Effector memory CD8-positive, alpha-beta T cell (primary cell): ENCODE results near the gene C10orf71.
A peak's percentile ranks its signal among the peaks of the same experiment; 100 is the strongest.

Experiments
- ATAC-seq: fragments of 150-1000 bp; cut with Tn5 transposase; replicated peaks from 2 replicates; pipeline ENCODE4 v1.10.0; 2021; ENCODE audit warnings: mild to moderate bottlenecking, moderate library complexity
- DNase-seq, 3 experiments: peaks; one replicate each; pipeline ENCODE4 v3.0.0; 2021
- H3K27ac Mint-ChIP-seq, 2 donors: one replicate each; pipeline ENCODE4 v1.8.0; 2022; ENCODE audit warnings: mild to moderate bottlenecking in 2 of 2, mixed read lengths in 2 of 2, moderate library complexity in 2 of 2
- H3K27me3 Mint-ChIP-seq, 2 donors: one replicate each; pipeline ENCODE4 v1.8.0; 2022; ENCODE audit warnings: mixed read lengths in 2 of 2
- H3K36me3 Mint-ChIP-seq: one replicate; pipeline ENCODE4 v1.8.0; 2022; ENCODE audit warnings: mild to moderate bottlenecking, moderate library complexity, mixed read lengths; ENCODE audit not compliant: insufficient read depth
- H3K4me1 Mint-ChIP-seq, 2 donors: one replicate each; pipeline ENCODE4 v1.8.0; 2022; ENCODE audit warnings: low read depth in 2 of 2, mixed read lengths in 2 of 2
- H3K4me3 Mint-ChIP-seq, 2 donors: one replicate each; pipeline ENCODE4 v1.8.0; 2022; ENCODE audit warnings: mild to moderate bottlenecking in 2 of 2, mixed read lengths in 2 of 2, moderate library complexity in 2 of 2
- H3K9me3 Mint-ChIP-seq, 2 donors: one replicate each; pipeline ENCODE4 v1.8.0; 2022; ENCODE audit warnings: mixed read lengths in 2 of 2
- total RNA-seq, 9 experiments: gene quantifications; one replicate each; lab custom pipeline; 2026; lab: John Stamatoyannopoulos, UW

Gene C10orf71
- total RNA-seq, result 0 reads per million in 9 experiments

DNA sequence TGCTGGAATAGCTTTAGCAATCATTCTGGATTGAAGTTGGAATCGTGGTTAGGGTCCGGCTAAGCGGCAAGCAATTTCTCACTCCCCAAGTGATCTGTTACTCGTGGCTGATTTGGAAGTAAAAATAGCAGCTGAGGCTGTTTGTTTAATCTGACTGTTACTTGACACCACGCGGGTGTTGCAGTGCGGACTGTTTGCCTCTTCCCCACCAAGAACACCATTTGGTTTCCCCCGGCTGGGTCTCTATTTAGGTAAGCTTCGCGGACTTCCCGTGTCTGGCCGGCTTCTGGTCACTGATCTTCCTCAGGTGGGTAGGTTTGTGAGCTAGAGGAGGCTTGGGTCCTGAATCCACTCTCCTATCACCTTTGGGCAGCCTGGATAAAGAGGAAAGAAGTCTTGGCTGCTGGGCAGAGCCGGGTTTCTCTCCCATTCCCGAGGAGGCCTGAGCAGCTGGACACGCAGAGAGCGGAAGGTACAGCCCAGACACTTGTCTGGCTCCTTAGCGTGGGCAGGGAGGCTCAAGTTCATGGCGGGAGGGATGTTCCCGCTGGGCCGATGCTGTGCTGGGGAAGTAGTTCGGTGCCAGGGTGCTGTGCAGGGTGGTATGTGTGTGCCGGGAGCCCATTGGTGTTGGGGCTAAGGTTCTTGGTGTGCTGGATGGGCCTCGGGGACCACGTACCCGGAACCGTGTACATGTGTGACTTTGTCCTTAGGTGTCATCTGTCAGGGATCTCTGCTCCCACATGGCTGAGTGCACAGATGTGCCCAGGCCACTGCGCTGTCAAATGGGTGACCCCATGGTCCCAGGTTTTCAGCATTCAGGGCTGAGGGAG, at the start of gene C10orf71:
C10orf71 (plus strand) TSS at position 188 of the 833 bp plus-strand sequence. CDS start 23,376 bp downstream, outside the sequence.
- peaks cover 5 to 10% of the 10 kb centered on the region in 2 donors for H3K4me1 Mint-ChIP-seq
- ATAC-seq (no peak), DNase-seq (no peak)
- H3K36me3 Mint-ChIP-seq, result peaks cover 3% of the 10 kb centered on the region
- peak within 1 kb of the TSS in 1 of 2 donors; percentile 54 for H3K27ac Mint-ChIP-seq
- H3K4me3 Mint-ChIP-seq, result no peak within 1 kb of the TSS
- H3K9me3 Mint-ChIP-seq, result no peaks in the 10 kb centered on the region
- peaks cover 0 to under 1% of the 10 kb centered on the region in 2 donors for H3K27me3 Mint-ChIP-seq

GRCh38 chr10:49252313-49253034, 46.5 kb upstream of the C10orf71 start:
- H3K27ac Mint-ChIP-seq, result no peak overlapping the region
- no peaks in the 10 kb centered on the region for H3K36me3 Mint-ChIP-seq
- DNase-seq (no peak), ATAC-seq (no peak)
- H3K4me3 Mint-ChIP-seq, result no peak overlapping the region
- H3K4me1 Mint-ChIP-seq, result peaks cover 0 to 5% of the 10 kb centered on the region in 2 donors
- no peaks in the 10 kb centered on the region for H3K9me3 Mint-ChIP-seq
- H3K27me3 Mint-ChIP-seq, result no peaks in the 10 kb centered on the region

GRCh38 chr10:49253340-49253906, 45.5 kb upstream of the C10orf71 start:
- Mint-ChIP-seq H3K27ac (no peak overlapping the region), H3K4me1 (peaks cover 0 to 5% of the 10 kb centered on the region in 2 donors), H3K4me3 (no peak overlapping the region), H3K27me3 (no peaks in the 10 kb centered on the region), H3K36me3 (no peaks in the 10 kb centered on the region), H3K9me3 (no peaks in the 10 kb centered on the region)
- ATAC-seq (peak; percentile 48), DNase-seq (peak in 1 of 3 experiments; percentile 10)

- no peak overlapping the region for H3K4me3 Mint-ChIP-seq
- H3K27me3 Mint-ChIP-seq, result no peaks in the 10 kb centered on the region
- no peak overlapping the region for H3K27ac Mint-ChIP-seq
- H3K9me3 Mint-ChIP-seq, result no peaks in the 10 kb centered on the region
- DNase-seq, result no peak
- H3K4me1 Mint-ChIP-seq, result peaks cover 0 to 5% of the 10 kb centered on the region in 2 donors
- no peak for ATAC-seq
- no peaks in the 10 kb centered on the region for H3K36me3 Mint-ChIP-seq
Observed at GRCh38 chr10:49254150-49254549, 44.8 kb upstream of the C10orf71 start.

GRCh38 chr10:49254556-49255318, 44.2 kb upstream of the C10orf71 start:
- Mint-ChIP-seq H3K4me3 (no peak overlapping the region), H3K27me3 (no peaks in the 10 kb centered on the region), H3K4me1 (peaks cover 0 to 5% of the 10 kb centered on the region in 2 donors), H3K27ac (no peak overlapping the region), H3K9me3 (no peaks in the 10 kb centered on the region), H3K36me3 (no peaks in the 10 kb centered on the region)
- DNase-seq, result peak; percentile 45 to 59 (median 46)
- ATAC-seq, result peak; percentile 91

DNA sequence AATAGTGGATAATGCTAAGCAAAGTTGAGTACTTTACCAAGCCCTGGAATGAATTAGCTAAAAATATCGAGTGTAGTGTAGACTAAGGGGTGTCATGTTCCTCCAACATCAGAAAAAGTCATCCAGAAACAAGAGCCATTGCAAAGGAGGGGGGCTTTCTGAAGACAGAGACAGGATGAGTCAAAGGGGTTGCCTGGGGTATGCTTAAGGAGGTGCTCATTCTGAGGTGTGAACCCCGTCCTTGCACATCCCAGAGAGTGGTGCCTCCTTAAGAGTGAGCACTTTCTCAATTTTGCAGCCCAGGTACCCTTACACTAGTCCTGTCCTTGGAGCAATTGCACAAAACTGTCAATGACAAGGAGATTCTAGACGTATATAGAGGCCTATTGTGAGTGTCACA, 43.1 kb upstream of the C10orf71 start:
- Mint-ChIP-seq H3K4me3 (no peak overlapping the region), H3K9me3 (no peaks in the 10 kb centered on the region), H3K27me3 (no peaks in the 10 kb centered on the region), H3K4me1 (peaks cover 0 to 5% of the 10 kb centered on the region in 2 donors), H3K36me3 (no peaks in the 10 kb centered on the region), H3K27ac (no peak overlapping the region)
- ATAC-seq (peak; percentile 18), DNase-seq (no peak)

- H3K36me3 Mint-ChIP-seq, result no peaks in the 10 kb centered on the region
- H3K4me1 Mint-ChIP-seq, result peaks cover 0 to 5% of the 10 kb centered on the region in 2 donors
- H3K9me3 Mint-ChIP-seq, result no peaks in the 10 kb centered on the region
- H3K4me3 Mint-ChIP-seq, result no peak overlapping the region
- DNase-seq (no peak), ATAC-seq (no peak)
- H3K27me3 Mint-ChIP-seq, result no peaks in the 10 kb centered on the region
- no peak overlapping the region for H3K27ac Mint-ChIP-seq
Observed at GRCh38 chr10:49257154-49257553, 41.8 kb upstream of the C10orf71 start.

- Mint-ChIP-seq H3K27ac (no peak overlapping the region), H3K27me3 (no peaks in the 10 kb centered on the region)
Observed at GRCh38 chr10:49257626-49258349, 41.2 kb upstream of the C10orf71 start.

DNA sequence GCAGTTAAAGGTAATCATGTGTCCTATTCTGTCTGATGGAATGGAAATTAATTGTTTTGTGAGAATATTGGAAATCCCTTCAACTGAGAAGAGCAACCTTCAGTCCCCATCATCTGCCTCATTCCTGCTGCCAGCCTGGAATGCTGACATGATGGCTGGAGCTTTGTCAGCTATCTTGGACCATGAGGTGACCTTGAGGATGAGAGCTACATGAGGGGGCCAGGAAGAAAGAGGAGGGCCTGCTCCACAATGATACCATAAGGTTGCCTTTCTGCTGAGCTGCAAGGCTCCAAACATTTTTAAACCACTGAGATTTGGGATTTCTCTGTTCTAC, 40.7 kb upstream of the C10orf71 start:
- Mint-ChIP-seq H3K4me3 (no peak overlapping the region), H3K27me3 (no peaks in the 10 kb centered on the region), H3K36me3 (no peaks in the 10 kb centered on the region), H3K27ac (no peak overlapping the region), H3K9me3 (no peaks in the 10 kb centered on the region), H3K4me1 (peaks cover 1 to 9% of the 10 kb centered on the region in 2 donors)
- DNase-seq (no peak), ATAC-seq (no peak)

More at GRCh38 chr10:49257626-49258349, 41.2 kb upstream of the C10orf71 start:
- no peaks in the 10 kb centered on the region for H3K36me3 Mint-ChIP-seq
- DNase-seq (no peak), ATAC-seq (no peak)
- H3K9me3 Mint-ChIP-seq, result no peaks in the 10 kb centered on the region
- peaks cover 0 to 5% of the 10 kb centered on the region in 2 donors for H3K4me1 Mint-ChIP-seq
- no peak overlapping the region for H3K4me3 Mint-ChIP-seq

DNA sequence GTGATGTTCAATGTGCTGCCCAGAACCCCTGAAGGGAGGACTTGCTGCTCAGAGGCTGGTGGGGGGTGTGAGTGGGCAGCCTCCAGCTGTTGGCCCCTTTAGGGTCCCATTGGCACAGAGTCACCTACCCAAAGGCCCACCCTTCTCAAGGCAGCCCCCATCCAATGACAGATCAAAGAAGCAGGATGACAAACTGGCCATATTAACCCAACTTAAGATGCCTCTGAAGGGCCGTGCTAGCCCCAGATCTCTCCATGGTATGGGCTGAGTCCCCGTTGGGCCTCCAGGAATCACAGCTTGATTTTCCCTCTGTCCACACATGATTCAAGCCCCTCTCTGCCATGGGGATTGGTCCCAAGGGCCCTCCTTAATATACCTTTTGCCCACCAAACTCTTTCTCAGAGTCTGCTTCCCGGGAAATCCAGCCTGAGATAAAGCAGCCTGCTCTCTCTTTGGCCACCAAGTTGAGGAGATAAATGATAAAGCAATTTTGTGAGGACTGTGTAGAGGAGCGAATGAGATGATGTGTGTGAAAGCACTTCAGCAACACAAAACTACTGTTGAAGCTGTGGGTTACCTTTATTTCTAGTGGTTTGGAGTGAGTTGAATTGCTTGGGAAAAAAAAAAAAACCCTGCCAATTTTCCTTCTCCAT, 38.2 kb upstream of the C10orf71 start:
- H3K4me3 Mint-ChIP-seq, result no peak overlapping the region
- no peaks in the 10 kb centered on the region for H3K36me3 Mint-ChIP-seq
- peaks cover 9 to 15% of the 10 kb centered on the region in 2 donors for H3K4me1 Mint-ChIP-seq
- H3K9me3 Mint-ChIP-seq, result no peaks in the 10 kb centered on the region
- ATAC-seq, result no peak
- no peak for DNase-seq
- no peaks in the 10 kb centered on the region for H3K27me3 Mint-ChIP-seq
- H3K27ac Mint-ChIP-seq, result peak overlapping the region in 1 of 2 donors; percentile 26

DNA sequence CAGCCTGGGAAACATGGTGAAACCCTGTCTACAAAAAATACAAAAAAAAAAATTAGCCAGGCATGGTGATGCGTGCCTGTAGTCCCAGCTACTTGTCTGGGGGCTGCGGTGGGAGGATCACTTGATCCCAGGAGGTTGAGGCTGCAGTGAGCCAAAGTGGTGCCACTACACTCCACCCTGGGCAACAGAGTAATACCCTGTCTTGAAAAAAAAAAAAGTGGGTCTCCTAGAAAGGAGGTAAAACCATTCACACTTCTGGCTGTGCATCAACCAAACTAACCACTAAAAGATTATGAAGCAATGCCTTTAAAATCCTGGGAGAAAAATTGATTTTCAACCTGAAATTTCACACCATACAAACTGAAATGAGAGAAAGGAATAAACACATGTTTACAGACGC, 35.4 kb upstream of the C10orf71 start:
- ATAC-seq (peak; percentile 72), DNase-seq (no peak)
- Mint-ChIP-seq H3K27ac (peak overlapping the region; percentile 16 to 19), H3K9me3 (peaks cover 0 to 6% of the 10 kb centered on the region in 2 donors), H3K4me1 (peaks cover 9 to 13% of the 10 kb centered on the region in 2 donors), H3K36me3 (no peaks in the 10 kb centered on the region), H3K4me3 (peak overlapping the region; percentile 15 to 24), H3K27me3 (no peaks in the 10 kb centered on the region)

GRCh38 chr10:49264177-49264677, 34.7 kb upstream of the C10orf71 start:
- ATAC-seq, result no peak
- H3K4me1 Mint-ChIP-seq, result peaks cover 9 to 13% of the 10 kb centered on the region in 2 donors
- peak overlapping the region; percentile 15 to 24 for H3K4me3 Mint-ChIP-seq
- H3K9me3 Mint-ChIP-seq, result peaks cover 0 to 6% of the 10 kb centered on the region in 2 donors
- peak overlapping the region in 1 of 2 donors; percentile 19 for H3K27ac Mint-ChIP-seq
- DNase-seq, result no peak
- H3K36me3 Mint-ChIP-seq, result no peaks in the 10 kb centered on the region
- no peaks in the 10 kb centered on the region for H3K27me3 Mint-ChIP-seq
